ENCODE data around the gene TWF1.

Gene TWF1

DNA sequence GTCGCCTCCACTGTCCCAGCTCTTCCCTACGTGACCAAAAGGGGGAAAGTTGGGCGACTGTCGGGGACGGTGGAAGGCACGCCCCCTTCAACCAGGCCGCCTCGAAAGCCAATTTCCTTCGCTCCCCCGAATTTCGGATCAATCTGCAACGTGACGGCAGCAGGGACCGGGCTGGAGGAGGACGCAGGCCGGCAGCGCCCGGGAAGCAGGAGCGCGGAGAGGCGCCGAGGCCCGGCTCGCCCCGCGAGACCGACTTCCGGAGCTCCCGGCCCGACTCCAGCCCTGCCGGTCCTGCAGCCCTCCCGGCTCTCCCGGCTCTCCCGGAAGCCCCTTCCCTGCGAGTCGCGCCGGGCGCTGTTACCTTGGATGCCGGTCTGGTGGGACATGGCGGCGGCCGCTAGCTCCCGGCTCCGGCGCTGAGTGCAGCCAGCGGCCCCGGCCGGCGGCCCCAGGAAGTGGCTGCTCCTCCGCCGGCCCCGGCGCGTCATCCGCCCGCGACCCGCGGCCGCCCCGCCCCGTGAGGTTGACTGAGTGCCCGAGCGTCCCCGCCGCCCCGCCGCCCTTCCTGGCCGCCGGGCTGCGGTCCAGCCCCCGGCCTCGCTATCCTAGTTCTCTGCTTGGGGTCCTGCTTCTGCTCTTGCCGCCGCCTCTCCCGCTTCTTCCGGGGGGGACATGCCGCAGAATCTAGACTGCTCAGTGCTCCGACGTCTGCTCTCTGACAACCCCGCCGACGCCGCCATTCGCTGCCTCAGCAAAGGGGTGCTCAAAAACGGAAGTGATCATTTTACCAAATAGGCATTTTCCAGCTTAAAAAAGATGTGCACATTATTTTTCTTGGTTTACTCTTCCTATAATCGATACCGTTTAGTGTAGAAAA is at the start of gene TWF1:
Gene TWF1 (minus strand): TSS at position 458 of the 877 bp plus-strand sequence. CDS start 72 bp downstream, at position 386.
- peak; percentile 36 for DNase-seq

DNA sequence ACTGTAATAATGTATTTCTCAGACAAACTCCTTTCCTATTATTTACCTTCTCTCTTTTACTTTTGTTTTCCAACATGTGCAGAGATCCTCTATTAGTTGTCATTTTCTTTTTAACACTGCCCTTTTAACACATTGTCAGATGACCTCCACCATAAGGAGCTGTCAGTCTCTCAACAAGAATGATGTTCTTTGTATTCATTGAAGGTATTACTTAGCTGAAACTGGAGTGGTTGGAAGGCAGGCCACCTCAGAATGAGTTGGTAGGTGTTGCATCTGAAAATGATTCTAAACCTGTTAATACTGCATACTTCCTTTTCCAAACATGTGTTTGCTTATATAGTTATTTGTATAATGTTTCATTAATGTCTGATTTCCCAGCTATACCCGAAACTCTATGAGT is 46.6 kb upstream of the TWF1 start:
- no peak for DNase-seq

DNA sequence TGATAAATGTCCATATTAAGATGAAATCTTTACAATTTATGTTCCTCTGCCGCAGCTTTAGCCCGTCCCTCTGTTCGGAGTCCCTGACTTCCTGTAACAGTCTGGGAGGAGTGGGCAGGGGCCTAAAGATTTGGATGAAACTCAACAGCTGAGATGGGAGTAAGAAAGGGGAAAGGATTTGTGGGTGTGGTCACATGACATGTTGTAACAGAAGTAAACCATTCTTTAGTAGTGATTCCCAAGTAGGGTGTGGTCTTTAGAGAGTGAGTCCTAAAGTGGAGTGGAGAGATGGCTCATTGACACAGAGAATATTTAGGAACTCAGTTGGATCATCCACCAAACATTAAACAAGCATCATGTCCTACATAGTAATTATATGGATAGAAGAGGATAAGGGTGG is 42.7 kb upstream of the TWF1 start:
- no peak for DNase-seq

DNA sequence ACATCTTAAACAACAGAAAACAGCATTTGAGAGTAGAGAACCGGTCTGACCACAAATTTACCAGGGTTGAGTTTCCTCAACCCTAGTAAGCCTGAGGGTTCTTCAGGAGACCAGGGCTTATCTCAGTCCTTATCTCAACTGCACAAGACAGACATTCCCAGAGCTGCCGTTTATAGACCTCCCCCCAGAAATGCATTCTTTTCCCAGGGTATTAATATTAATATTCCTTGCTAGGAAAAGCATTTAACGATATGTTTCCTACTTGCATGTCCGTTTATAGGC is 42.0 kb upstream of the TWF1 start:
- no peak for DNase-seq

DNA sequence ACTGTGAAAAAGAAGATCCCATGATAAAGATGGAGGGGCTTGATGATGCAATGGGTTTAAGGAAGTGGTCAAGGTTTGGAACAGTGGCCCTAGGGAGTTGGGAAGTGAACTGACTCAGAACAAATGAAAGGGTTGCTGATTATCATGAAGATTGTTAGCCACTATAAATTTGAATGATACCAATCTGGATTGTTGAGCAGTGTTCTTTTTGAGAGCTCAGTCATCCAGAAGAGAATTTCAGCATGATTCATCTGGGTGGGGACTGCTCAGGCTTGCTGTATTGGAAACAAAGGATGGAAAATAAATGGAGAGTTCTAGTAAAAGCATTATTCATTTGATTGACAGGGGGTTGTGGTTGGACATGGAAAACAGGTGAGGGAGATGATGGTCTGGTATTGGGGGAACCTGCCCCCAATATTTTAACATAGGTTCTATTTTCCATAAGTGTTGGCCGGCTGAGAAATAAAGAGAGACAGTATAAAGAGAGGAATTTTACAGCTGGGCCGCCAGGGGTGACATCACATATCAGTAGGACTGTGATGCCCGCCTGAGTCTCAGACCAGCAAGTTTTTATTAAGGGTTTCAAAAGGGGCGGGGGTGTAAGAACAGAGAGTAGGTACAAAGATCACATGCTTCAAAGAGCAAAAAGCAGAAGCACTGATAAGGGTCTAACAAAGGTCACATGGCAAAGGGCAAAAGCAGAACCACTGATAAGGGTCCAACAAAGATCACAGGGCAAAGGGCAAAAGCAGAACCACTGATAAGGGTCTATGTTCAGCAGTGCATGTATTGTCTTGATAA is 41.5 kb upstream of the TWF1 start:
- DNase-seq: peak; percentile 40

DNA sequence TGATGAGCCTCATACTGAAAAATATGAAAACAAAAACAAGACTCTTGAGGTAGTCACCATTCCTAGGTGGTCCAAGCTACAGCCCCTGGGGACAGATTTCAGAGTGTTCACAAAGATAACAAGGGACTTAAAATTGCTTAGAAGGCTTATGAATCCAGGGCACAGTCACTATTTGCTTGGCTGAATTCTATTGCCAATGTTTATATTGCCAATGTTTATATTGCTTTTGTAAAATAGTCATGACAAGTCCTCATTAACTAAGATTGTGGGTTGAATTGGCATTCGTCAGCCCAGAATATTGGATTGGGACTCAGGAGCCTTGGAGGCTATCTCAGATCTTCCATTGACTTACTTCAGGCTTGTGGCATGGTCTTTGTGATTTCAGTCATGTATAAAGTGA is 36.1 kb upstream of the TWF1 start:
- no peak for DNase-seq

DNA sequence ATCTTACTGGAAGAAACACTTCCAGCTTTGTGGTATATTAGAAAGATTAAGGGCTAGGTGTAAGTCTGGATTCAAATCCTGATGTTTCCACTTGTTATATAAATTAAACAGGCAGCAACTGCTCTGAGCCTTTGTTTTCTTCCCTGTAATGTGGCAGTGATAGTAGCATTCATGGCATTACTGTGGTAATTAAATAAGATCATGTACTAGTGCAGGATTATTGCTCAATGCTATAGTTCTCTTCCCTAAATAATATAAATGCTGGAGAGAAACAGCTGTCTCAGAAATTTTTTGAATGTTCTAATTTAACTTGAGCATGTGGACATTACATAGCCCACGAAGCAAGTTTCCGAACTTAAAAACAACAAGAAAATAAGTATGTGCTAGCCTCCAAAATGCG is 35.1 kb upstream of the TWF1 start:
- DNase-seq: no peak

DNA sequence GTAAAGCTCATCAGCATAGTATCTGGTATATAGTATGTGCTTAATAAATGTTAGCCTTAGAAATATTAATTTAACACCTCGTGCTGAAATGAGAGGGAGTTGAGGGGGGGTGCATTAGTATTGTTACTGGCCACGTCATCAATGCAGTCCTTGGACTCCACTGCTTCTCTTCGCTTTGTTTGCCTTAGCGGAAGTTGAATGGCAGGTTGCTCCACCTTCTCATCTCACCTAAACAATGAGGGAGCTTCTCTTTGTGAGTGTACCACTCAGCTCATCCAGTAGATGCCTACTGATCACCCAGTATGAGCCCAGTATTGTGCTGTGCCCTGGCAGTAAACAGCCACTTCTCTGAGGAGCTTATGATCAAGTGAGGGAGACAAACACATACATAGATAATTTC is 34.2 kb upstream of the TWF1 start:
- DNase-seq: no peak

DNA sequence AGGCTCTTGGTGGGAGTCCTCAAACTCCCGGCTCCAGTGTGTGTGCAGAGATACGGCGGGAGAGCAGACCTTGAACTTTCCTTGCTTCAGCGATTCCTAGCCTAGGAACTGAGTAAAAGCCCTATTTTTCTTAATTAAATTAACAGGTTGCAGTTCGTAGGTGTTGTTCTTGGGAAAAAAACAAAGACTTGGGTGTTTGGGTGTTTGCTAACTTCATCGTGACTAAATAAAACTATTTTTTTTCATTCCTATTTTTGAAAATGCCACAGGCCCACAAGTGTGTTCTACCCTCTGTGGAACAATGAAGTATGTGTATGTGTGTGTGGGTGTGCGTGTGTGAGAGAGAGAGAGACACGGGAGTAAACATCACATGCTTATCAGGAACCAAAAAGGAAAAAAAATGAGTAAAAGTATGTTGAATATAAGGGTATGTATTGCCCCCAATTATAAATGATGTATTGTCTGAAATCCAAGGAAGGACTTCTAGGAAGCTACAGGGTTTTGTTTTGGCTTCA is 30.4 kb upstream of the TWF1 start:
- DNase-seq: no peak

DNA sequence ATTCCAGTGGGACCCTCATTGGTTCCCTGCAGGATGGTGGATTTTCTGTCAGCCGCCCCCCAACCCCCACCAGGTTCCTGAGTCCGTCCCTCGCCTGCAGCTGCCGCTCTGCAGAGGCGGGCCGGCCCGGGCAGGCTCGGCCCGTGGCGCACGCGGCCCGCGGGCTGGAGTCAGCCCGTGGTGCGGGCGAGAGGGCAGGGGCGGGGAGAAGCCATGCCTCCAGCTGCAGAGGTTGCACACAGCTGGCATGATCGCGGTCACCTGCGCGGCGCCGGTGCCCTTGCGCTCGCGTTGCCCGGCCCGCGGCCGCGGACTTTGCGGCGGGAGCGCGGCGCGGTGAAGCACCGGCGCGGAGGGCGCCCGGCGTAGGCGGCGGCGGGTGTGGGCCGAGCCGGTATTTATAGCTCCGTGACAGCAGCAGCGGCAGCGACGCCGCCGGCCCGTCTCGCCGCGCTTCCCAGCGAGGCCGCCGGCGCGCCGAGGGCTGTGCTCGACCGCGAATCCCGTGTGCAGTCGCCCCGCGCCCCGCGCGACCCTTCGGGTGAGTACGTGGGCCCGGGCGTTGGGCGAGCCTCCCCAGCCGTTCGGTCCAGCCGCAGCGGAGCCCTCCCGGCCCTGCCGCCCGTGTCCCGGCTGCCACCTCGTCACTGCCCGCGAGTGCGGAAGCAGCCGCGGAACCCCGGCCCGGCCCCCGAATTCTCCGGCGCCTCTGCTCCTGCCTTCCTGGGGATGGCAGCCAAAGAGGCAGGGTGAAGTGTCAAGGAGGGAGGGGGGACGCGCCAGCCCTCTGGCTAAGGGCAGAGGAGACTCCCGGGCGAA is 29.7 kb upstream of the TWF1 start, which contains the start of gene TMEM117:
Gene TMEM117 (plus strand): TSS at position 426 of the 819 bp plus-strand sequence.
- peak; percentile 22 for DNase-seq

DNA sequence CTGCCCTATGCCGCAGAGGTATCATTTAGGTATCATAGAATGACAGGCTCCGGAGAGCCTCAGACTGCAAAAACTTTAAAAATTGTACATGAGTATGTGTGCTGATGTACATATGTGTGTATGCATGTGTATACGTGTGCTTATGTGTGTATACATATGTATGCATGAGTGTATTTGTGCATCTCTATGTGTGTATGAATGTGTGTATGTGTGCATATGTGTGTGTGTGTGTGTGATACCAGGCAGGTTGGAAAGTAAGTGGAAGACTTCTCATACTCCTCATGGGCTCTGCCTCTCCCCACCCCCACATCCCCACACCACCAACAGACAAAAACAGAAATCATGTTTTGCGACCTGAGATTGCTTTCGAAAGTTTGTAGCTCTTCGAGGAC is 29.1 kb upstream of the TWF1 start:
- DNase-seq: no peak

DNA sequence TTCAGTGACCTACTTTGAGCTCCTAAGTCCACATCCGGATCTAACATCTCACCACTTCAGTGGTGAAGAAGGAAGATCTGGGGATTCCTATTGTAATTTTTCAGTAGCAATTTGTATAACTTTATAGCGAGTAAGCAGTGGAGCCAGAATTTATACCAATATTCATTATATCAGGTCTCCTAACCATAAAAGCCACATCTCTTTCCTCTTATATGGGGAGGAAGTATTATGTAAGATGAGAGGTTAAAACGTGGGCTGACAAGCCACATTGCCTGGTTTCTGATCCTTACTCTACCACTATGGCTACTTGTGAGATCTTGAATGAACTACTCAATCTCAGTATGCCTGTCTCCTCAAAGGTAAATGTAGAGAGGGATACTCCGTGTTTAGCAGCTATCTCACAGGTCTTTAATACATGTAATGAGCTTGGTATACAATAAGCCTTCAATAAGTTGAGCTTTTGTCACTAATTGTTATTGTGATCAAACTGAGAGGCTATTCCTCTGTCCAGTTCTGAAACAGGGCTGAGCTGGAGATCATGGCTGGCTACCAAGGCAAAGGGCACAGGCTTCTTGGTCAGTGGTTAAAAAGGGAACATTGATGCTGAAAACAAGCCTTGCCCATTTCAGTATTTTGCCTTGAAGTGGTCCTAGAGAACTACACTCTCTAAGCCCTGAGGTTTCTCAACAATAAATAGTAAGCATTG is 26.5 kb upstream of the TWF1 start:
- DNase-seq: no peak

DNA sequence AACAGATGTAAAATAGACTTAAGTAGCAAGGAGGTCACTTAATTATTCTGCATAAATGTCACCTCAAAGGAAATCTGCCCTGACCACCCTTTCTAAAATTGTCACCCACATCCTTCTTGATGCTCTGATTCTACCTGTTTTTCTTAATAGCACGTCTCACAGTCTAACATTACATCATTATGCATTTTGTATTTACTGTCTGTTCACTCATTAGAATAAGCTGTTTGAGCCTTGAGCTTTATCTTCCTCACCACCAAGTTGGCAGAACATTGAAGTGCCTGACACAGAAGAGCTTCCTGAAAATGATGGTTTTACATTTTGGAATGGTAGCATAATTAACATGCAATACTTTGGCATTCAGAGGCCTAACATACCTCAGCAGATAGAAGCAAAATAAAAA is 21.0 kb upstream of the TWF1 start:
- DNase-seq: no peak

DNA sequence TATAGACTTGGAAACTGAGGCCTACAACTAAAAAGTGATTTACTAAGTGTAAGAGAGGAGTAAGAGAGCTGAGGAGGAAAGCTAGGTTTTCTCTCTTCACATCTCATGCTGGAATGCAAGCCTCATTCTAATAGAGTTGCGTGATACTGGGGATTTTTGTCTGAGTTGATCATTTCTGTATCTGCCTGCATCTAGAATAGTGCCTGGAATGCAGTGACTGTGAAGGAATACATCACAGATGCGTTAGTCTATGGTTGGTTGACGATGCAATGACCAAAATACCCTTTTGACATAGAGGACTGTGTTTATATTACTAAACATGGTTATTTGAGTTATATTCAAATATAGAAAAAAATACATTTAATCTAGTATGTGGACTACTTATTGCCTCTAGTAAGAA is 20.6 kb upstream of the TWF1 start:
- DNase-seq: no peak

DNA sequence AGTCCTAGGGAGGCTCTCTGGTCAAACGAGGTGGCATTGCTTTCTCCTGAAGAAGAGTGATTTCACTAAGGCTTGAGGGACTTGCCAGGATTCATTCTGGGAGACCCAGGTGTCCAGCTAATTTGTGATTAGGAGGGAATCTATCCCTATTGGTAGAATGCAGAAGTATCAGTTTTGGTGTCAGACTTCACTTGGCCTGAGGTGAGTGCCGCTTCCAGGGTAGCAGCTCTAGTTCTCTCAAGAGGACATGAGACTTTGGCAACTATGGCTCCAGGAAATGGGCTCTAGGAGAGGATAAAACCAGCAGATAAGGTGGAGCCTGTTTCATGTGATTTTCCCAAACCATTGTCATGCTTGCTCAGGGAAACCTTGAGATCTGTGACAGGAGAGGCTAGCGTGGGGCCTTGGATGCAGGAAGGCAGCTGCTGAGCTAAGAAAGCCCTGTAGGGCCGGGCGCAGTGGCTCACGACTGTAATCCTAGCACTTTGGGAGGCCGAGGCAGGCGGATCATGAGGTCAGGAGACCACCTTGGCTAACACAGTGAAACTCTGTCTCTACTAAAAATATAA is 18.2 kb upstream of the TWF1 start:
- no peak for DNase-seq

DNA sequence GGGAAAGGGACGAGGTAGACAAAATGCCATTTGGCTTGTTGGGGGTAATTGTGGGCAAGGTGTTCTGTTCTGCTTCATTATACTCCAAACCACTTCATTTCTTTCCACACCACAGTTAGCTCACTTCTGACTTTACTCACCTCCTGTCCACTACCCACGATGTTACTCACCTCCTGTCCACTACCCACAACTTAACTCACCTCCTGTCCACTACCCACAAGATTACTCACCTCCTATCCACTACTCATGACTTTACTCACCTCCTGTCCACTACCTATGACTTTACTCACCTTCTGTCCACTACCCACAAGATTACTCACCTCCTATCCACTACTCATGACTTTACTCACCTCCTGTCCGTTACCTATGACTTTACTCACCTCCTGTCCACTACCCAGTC is 10.1 kb upstream of the TWF1 start:
- no peak for DNase-seq

DNA sequence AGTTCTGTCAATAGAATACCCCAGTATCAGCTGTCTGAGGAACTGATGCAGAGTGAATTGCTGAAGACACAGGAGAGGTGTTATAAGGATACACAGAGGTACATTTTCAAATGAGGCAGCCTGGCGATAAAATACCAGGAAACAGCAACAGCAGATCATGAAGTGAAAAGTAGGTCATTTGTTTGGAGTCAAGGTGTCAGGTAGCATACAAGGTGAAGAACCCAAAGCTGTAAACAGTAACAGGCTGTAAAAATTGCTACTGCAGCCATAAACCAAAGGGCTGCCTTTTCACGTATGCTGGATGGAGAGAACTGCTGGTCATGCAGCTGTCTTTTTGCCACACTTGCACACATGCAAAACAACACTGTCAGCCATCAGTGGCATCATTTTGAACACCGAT is 9.3 kb upstream of the TWF1 start:
- DNase-seq: no peak

DNA sequence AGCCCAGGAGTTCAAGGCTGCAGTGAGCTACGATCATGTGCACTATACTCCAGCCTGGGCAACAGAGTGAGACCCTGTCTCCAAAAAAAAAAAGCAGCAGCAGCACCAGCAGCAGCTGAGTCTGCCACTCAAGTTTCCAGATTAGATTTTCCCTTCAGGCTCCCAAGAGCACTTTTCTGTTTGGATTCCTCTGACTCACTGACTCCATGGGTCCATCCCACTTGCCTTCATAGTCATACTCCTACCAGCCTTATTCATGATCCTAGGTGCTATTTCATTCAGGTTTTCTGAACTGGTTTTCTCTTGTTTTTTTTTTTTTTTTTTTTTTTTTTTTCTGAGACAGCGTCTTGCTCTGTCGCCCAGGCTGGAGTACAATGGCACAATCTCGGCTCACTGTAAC is 6.8 kb upstream of the TWF1 start:
- DNase-seq: no peak

DNA sequence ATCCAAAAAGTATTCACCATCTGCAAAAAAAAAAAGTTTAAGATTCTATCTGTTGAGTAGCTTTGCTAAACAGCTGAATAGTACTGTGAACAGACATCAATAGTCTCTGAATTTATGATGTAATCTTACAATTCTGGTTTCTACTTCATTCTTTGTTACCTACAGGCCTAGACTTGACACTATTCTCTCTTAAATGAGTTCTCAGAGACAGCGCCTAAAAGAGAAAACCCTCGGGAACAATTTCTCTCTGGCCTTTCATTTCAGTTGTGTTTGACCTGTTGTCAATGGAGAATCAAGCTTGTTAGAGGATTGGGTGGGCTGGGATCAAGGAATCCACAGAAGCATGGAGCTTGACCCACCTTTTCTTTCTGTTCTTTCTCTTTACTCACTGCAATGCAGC is 5.9 kb upstream of the TWF1 start:
- DNase-seq: no peak

DNA sequence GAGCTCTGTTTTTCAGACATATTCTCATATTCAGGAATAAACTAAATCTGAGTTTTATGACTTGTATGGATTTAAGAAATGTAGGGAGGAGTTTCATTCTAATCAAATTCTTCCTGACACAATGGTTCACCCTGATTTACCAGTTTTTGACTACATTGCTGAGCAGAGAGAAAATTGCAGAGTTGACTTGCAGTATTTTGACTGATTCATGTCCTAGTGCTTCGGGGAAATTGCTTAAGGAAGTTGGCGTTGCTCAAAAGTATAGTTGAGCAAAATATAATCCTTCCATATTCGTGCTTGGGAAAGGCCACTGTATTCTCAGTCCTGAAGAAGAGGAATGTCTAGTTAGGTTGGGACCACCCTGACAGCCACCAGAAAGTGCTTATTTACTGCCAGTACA is 1.3 kb upstream of the TWF1 start:
- DNase-seq: no peak

DNA sequence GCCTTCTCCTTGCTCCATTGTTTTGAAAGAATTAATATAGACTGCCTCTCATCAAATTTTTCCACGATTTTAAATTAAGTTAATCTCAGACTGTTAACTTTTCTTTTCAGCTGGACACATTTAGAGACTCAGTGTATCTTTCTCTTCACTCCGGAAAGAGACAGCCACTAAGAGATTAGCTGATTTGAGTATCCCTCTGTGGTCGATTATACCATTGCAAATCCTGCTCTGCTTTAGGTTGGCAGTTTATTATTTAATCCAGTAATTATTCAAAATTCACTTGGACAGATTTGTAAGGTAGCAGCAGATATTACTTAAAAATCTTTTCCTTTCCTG is 588 bp upstream of the TWF1 start:
- DNase-seq: no peak

DNA sequence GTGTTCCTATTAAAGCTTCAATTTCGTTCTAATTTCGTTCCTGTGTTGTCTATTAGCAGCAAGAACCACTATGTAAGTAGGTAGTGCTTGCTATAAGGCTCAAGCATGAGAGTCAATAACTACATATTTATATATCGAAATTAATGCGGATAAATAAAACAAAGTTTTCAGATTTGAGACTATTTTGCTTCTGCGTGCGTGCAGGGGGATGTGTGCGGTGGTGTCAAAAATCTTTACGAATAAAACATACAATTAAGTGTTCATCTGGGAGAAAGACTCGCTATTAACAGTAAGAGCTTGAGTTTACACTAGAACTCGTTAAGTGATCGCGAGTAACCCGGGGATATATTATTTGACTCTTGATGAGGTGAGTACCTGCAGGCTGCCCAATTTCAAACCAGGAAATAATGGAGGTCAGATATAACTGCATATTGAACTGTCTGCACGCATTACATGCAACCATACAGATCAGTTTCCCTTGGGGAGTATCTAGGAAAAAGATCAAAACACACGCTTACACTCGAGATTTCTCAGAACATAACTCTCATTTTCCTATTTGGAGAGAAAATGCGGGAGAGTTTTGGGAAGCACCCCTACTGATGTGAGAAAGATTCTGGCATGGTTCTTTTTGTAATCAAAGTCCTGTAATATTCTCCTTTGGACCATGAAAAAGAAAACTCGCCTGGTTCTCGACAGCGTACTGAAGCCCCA is 813 bp downstream of the TWF1 start:
- DNase-seq: no peak

Data from amniotic stem cell (primary cell).